GM12874 (cell line): ENCODE data around the gene RPS28.

Experiments used
- CTCF ChIP-seq: IDR thresholded peaks from 2 replicates; pipeline ENCODE4 v1.5.1; 2011; ENCODE audit warnings: low read depth, mild to moderate bottlenecking, control low read depth, low read length, moderate library complexity; ENCODE audit not compliant: insufficient read depth

RPS28 gene

DNA sequence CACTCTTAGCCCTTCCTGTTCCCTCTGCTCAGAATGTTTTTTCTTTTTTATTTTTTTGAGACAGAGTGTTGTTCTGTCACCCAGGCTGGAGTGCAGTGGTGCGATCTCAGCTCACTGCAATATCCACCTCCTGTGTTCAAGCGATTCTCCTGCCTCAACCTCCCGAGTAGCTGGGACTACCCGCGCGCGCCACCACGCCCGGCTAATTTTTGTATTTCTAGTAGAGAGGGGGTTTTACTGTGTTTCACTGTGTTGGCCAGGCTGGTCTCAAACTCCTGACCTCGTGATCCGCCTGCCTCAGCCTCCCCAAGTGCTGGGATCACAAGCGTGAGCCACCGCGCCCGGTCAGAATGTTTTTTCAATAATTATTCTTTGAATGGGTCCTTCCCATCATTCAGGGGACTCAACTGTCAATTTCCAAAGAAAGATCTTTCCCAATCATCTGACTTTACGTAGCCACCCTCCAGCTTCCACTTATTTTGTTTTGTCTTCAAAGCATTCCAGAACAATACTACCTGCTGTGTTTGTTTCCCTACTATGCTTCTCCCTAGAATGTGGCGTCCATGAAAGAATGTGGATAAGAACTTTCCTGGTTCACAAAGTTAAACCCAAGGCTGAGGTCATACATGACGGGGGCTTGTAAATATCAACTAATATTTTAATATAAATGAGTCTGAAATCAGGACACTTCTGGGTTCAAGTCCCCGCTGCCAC is 1.3 kb upstream of the RPS28 start:
- TF ChIP-seq CTCF: no peak

GRCh38 chr19:8320564-8321066 is 681 bp upstream of the RPS28 start:
- TF ChIP-seq CTCF: no peak

DNA sequence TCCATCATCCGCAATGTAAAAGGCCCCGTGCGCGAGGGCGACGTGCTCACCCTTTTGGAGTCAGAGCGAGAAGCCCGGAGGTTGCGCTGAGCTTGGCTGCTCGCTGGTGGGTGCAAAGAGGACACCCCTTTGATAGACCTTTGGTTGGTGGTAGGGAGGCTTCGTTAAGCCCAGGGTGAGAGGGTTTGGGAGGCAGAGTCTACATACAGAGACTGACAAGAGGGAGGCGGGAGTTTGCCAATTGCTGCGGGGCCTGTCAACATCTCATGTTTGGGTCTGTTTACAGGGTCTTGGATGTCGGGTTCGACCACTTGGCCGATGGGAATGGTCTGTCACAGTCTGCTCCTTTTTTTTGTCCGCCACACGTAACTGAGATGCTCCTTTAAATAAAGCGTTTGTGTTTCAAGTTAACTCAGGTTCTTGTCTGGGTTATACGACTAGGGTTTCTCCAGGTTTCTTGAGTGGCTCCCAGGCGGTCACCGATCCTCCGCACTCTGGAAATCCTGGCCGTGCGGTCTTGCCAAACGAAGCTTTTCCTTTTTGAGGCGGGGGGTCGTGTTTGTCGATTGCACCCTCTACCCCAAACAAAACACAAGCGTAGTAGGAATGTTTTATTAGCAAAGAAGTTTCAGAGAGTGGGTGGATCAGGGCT is 816 bp downstream of the RPS28 start:
- no peak for TF ChIP-seq CTCF

- no peak for TF ChIP-seq CTCF
These were observed 1.3 kb downstream of the RPS28 start for GRCh38 chr19:8322638-8322997.

GRCh38 chr19:8323781-8324185 is 2.5 kb downstream of the RPS28 start:
- no peak for TF ChIP-seq CTCF

GRCh38 chr19:8324186-8325050 is 3.1 kb downstream of the RPS28 start:
- no peak for TF ChIP-seq CTCF

- TF ChIP-seq CTCF: no peak
These were observed 4.2 kb downstream of the RPS28 start for GRCh38 chr19:8325454-8325853.
